Measurements from ENCODE around the gene DMAC2L.

The DMAC2L gene

GRCh38 chr14:50340045-50340444, 27.9 kb downstream of the DMAC2L start:
- Mint-ChIP-seq H3K4me3 (no peak overlapping the region), H3K27me3 (ENCODE audit: low read depth) (no peaks in the 10 kb centered on the region), H3K36me3 (ENCODE audit: low read depth) (no peaks in the 10 kb centered on the region), H3K27ac (peak overlapping the region in 1 of 3 experiments; percentile 19), H3K4me1 (peaks cover 47% of the 10 kb centered on the region), H3K9me3 (no peaks in the 10 kb centered on the region)
- TF ChIP-seq, protein P1, sequence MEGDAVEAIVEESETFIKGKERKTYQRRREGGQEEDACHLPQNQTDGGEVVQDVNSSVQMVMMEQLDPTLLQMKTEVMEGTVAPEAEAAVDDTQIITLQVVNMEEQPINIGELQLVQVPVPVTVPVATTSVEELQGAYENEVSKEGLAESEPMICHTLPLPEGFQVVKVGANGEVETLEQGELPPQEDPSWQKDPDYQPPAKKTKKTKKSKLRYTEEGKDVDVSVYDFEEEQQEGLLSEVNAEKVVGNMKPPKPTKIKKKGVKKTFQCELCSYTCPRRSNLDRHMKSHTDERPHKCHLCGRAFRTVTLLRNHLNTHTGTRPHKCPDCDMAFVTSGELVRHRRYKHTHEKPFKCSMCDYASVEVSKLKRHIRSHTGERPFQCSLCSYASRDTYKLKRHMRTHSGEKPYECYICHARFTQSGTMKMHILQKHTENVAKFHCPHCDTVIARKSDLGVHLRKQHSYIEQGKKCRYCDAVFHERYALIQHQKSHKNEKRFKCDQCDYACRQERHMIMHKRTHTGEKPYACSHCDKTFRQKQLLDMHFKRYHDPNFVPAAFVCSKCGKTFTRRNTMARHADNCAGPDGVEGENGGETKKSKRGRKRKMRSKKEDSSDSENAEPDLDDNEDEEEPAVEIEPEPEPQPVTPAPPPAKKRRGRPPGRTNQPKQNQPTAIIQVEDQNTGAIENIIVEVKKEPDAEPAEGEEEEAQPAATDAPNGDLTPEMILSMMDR (IDR thresholded peaks at IDR 0.05; ENCODE audit: unreplicated experiment in 3 of 3) = no peak

DNA sequence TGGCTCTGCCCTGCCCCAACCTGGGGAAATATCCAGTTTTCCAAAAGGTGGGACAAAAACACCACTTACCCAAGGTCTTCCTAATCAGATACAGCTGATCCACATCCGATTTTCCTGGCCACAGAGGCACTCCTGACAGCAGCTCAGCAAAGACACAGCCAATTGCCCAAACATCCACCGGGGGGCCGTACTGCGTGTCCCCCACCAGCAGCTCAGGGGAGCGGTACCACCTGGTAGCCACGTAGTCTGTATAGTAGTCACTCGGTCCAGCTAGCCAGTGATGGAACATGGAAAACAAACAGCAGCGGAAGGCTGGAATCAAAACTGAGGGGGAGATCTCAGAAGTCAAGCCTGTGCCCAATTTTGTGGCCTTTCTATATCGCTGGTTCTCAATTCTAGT, 28.8 kb downstream of the DMAC2L start:
- Mint-ChIP-seq H3K36me3 (ENCODE audit: low read depth) (no peaks in the 10 kb centered on the region), H3K9me3 (no peaks in the 10 kb centered on the region), H3K4me1 (peaks cover 46% of the 10 kb centered on the region), H3K27ac (peak overlapping the region in 2 of 3 experiments; percentile 18 to 31), H3K27me3 (ENCODE audit: low read depth) (no peaks in the 10 kb centered on the region), H3K4me3 (no peak overlapping the region)
- TF ChIP-seq, protein P1 (IDR thresholded peaks at IDR 0.05; ENCODE audit: unreplicated experiment in 3 of 3) = no peak

DNA sequence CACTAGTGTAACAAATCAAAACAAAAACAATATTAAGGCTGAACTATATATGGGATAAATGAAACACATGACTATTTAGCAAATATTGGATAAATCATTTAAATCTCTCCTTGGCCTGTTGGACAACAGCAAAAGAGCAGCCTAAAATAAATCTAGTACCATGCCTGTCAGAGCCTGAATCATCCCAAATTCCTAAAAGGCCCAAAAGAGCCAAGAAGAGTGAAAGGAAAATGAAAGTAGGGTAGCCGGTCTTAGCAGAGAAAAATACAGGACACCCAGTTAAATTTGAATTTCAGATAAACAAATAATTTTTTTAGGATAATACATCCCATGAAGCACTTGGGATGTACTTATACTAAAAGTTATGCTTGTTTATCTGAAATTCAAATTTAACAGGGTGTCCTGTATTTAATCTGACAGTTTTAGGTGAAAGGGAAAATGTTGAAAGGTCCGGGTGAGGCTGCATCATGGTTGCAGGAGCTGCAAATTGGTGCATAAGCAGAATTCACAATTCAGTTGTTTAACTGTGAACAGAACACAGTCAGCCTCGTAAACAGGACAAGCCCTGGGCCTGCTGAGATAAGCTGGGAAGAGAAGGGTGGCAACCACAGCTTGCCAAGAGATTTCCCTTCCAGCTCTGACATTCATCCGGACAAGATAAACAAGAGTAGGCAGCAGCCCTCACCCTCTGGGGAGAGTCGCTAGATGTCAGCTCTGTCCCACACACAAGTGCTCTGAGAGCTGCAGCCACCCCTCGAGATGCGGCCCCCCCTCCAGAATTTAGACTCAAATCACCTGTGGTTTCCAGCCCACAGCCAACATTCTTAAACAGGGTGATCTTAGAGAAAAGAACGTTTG, 30.3 kb downstream of the DMAC2L start:
- H3K9me3 Mint-ChIP-seq = no peaks in the 10 kb centered on the region
- H3K4me1 Mint-ChIP-seq = peaks cover 48% of the 10 kb centered on the region
- H3K27ac Mint-ChIP-seq = peak overlapping the region in 2 of 3 experiments; percentile 83 to 87
- H3K36me3 Mint-ChIP-seq (ENCODE audit: low read depth) = no peaks in the 10 kb centered on the region
- TF ChIP-seq, protein P1 (IDR thresholded peaks at IDR 0.05; ENCODE audit: unreplicated experiment in 3 of 3) = peak in 1 of 3 experiments; percentile 21
- H3K4me3 Mint-ChIP-seq = peak overlapping the region in 1 of 3 experiments; percentile 64
- no peaks in the 10 kb centered on the region for H3K27me3 Mint-ChIP-seq (ENCODE audit: low read depth)

DNA sequence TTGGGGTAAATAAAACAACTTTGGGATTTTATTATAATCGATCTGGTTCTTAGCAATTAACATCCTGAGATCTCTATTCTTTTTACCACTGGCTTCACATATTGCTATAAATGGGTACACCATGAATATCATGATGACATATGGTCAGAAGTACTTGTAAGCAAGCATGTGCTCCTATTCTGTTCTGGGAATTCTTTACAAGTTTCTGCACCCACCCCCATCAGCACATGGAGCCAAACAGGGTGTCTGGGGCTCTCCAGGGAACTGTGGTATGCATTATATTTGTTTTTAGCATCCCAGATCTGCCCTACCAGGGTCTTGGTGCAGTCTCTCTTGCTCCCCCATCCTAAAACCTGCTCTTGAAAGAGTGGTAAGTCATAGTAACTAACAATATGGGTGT, 31.3 kb downstream of the DMAC2L start:
- TF ChIP-seq, protein P1 (IDR thresholded peaks at IDR 0.05; ENCODE audit: unreplicated experiment in 3 of 3) = no peak
- Mint-ChIP-seq H3K4me1 (peaks cover 53% of the 10 kb centered on the region), H3K36me3 (ENCODE audit: low read depth) (no peaks in the 10 kb centered on the region), H3K4me3 (peak overlapping the region in 1 of 3 experiments; percentile 43), H3K27me3 (ENCODE audit: low read depth) (no peaks in the 10 kb centered on the region), H3K9me3 (no peaks in the 10 kb centered on the region), H3K27ac (peak overlapping the region in 2 of 3 experiments; percentile 46 to 87)

GRCh38 chr14:50344116-50344775, 32.1 kb downstream of the DMAC2L start:
- H3K36me3 Mint-ChIP-seq (ENCODE audit: low read depth) = no peaks in the 10 kb centered on the region
- H3K4me3 Mint-ChIP-seq = no peak overlapping the region
- no peaks in the 10 kb centered on the region for H3K27me3 Mint-ChIP-seq (ENCODE audit: low read depth)
- H3K4me1 Mint-ChIP-seq = peaks cover 53% of the 10 kb centered on the region
- peak overlapping the region; percentile 62 to 87 (median 70) for H3K27ac Mint-ChIP-seq
- no peaks in the 10 kb centered on the region for H3K9me3 Mint-ChIP-seq
- TF ChIP-seq, protein P1 (IDR thresholded peaks at IDR 0.05; ENCODE audit: unreplicated experiment in 3 of 3) = no peak

Data from nephron (organoid).